Measurements from ENCODE around the gene RAPGEF4.
A peak's percentile ranks its signal among the peaks of the same experiment; 100 is the strongest.

The RAPGEF4 gene

GRCh38 chr2:172863341-172863740 is 127.7 kb downstream of the RAPGEF4 start:
- no peak for DNase-seq

- peak; percentile 52 for DNase-seq
Observed at GRCh38 chr2:172864182-172864581, 128.5 kb downstream of the RAPGEF4 start.

- DNase-seq = peak; percentile 3
Observed at GRCh38 chr2:172865422-172865821, 129.8 kb downstream of the RAPGEF4 start.

GRCh38 chr2:172869861-172870260 is 134.2 kb downstream of the RAPGEF4 start:
- DNase-seq = no peak

GRCh38 chr2:172870396-172870795 is 134.8 kb downstream of the RAPGEF4 start:
- no peak for DNase-seq

- no peak for DNase-seq
Observed at GRCh38 chr2:172877826-172878225, 142.2 kb downstream of the RAPGEF4 start.

GRCh38 chr2:172878260-172878659 is 142.6 kb downstream of the RAPGEF4 start:
- no peak for DNase-seq

- no peak for DNase-seq
Observed at GRCh38 chr2:172884336-172884735, 148.7 kb downstream of the RAPGEF4 start.

GRCh38 chr2:172885996-172886395 is 150.4 kb downstream of the RAPGEF4 start:
- no peak for DNase-seq

GRCh38 chr2:172887280-172887679 is 151.6 kb downstream of the RAPGEF4 start:
- no peak for DNase-seq

GRCh38 chr2:172888714-172889669 is 153.3 kb downstream of the RAPGEF4 start:
- no peak for DNase-seq

- DNase-seq = no peak
Observed at GRCh38 chr2:172889768-172890430, 154.3 kb downstream of the RAPGEF4 start.

GRCh38 chr2:172893111-172893510 is 157.5 kb downstream of the RAPGEF4 start:
- DNase-seq = no peak

- no peak for DNase-seq
Observed at GRCh38 chr2:172893671-172894070, 158.0 kb downstream of the RAPGEF4 start.

GRCh38 chr2:172894689-172895387 is 159.2 kb downstream of the RAPGEF4 start:
- DNase-seq = no peak

GRCh38 chr2:172896661-172897081 is 161.0 kb downstream of the RAPGEF4 start:
- no peak for DNase-seq

GRCh38 chr2:172900871-172901270 is 165.2 kb downstream of the RAPGEF4 start:
- no peak for DNase-seq

GRCh38 chr2:172901913-172902312 is 166.3 kb downstream of the RAPGEF4 start:
- DNase-seq = no peak

- no peak for DNase-seq
Observed at GRCh38 chr2:172904236-172904635, 168.6 kb downstream of the RAPGEF4 start.

GRCh38 chr2:172905937-172906811 is 170.5 kb downstream of the RAPGEF4 start:
- DNase-seq = no peak

GRCh38 chr2:172908275-172908674 is 172.6 kb downstream of the RAPGEF4 start:
- no peak for DNase-seq

- no peak for DNase-seq
Observed at GRCh38 chr2:172909454-172909853, 173.8 kb downstream of the RAPGEF4 start.
